LNCAP (cell line): ENCODE results near the gene TEX2.

ENCODE experiments used
- CTCF ChIP-seq: fragments of 450-650 bp; IDR thresholded peaks from 2 replicates; pipeline ENCODE4 v1.5.1; 2017; ENCODE audit warnings: mild to moderate bottlenecking

Gene TEX2

GRCh38 chr17:64172510-64172909, 90.5 kb downstream of the TEX2 start:
- TF ChIP-seq CTCF: no peak

DNA sequence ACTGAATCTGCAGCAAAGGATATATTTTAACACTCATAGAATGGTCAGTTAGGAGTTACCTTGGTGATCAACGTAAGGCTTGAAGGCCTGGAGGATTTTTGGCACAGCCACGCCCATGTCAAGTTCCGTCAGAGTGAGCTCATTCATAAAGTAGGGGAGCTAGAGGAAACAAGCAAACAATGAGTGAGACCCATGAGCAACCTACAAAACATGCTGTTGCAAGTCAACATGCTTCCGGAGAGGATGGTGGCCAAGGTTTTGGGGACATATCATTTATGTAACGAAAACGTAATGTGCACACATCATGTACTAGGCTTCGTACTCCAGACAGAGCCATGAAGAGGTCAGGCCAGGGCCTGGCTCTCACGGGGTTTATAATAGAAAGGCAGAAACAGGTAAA, 92.0 kb downstream of the TEX2 start:
- no peak for TF ChIP-seq CTCF

GRCh38 chr17:64170286-64170685, 92.8 kb downstream of the TEX2 start:
- no peak for TF ChIP-seq CTCF

DNA sequence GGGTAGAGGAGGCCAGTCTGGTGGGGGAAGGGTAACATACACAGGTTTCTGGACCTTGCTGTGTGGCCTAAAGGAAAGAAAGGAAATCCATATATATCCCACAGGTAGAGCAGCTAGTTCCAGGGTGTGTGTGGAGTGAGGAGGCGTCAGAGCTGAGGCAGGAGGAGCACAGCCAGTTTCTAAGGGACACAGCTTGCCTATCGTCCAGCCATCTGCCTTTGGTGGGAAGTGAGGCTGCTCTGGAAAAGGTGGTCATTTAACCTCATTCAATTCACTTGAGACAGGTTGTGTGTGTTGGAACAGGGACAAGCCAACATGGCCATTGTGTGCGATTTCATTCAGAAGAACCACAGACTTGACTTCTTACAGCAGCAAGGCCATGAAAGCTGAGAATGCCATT, 96.2 kb downstream of the TEX2 start:
- no peak for TF ChIP-seq CTCF

DNA sequence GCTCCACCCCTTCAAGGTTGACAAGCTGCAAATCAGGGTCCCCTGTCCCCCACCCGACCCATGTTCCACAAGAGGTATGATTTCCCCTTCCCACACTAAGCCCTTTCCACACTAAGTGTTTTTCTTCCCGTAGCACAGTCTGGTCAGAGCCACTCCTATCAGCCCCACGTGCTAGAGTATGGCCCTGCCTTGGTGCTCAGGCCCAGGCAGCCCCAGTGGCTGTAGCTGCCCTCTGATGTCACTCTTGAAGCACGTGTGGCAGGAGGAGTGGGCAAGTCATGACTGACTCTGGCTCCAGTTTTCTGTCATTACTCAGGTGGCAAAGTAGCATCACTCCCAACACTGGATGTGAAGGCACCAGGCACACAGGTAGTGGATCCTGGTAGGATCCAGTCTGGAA, 97.7 kb downstream of the TEX2 start:
- no peak for TF ChIP-seq CTCF

DNA sequence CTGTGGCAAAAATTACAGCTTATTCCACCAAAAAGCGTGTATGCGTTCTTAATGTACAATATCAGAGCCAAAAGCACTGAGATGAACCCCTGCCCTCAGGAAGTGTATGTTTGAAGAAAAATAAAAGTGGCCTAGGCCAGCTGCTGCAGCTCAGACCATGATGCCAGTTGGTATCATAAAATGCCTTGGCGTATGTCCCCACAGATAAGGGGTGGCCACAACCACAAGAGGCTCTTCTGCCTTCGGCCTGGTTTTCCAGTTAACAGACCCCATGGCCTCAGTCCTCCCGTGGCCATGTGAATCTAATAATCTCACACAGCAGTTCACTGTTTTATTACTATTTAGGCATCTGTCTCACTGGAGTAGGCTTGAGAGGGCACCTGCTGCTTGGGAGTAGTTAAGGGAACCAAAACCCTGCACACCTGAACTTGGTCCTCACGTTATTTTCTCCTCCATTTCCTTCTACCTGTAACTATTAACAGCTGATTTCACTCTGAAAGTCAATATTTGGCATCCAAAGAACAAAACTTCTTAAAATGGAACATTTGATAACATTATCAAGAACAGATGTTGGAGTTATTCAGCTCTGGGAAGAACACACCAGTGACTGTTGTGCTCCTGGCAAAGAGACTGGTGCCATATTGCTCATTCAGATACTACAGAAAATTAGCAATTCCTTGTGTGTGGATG, 98.3 kb downstream of the TEX2 start:
- TF ChIP-seq CTCF: no peak

GRCh38 chr17:64163468-64163867, 99.6 kb downstream of the TEX2 start:
- TF ChIP-seq CTCF: no peak

DNA sequence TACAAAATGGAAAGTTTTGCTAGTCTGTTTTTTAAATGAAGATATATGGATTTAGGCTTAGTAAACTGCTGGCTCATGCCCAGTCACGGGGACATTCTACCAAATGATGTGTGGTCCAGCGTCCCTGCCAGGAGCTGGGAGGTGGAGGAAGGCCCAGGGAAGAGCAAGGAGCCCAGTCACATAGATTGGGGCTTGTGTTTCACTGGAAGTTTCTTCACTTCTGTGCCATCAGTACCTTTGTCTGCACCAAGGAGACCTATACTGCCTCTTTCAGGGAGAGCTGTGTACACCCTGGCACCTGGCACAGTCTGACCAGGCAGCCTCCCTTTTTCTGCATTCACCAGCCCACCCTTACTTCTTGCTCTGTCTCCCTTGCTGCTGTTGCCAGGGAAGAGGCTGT, 100.5 kb downstream of the TEX2 start:
- no peak for TF ChIP-seq CTCF
